GM12878 (cell line): Measurements from ENCODE around the gene NRP2. TPM values are rescaled to one million over a fixed set of nuclear protein-coding genes. Genes with fewer than 3 reads are reported as not detected.

Experiments
- ATAC-seq: fragments of 200-7000 bp; cut with Tn5 transposase; 3 replicates; pipeline ENCODE4 v1.9.1; 2020; ENCODE audit warnings: mild to moderate bottlenecking, moderate library complexity
- BruUV-seq: library from RNA; stranded (reverse); fragments of 400-500 nt; replicated peaks from 2 replicates; lab custom pipeline; 2021; lab: Mats Ljungman, UMichigan
- CTCF ChIA-PET: fragments of 300-600 bp; sonication (Branson Sonifier 250); formaldehyde crosslinking; extraction: SDS; loops from one replicate; lab custom pipeline; 2021; ENCODE audit warnings: inconsistent platforms; lab: Yijun Ruan, JAX
- POLR2A ChIA-PET: fragments of 350-600 bp; formaldehyde crosslinking; extraction: SDS; loops from one replicate; lab custom pipeline; 2021; ENCODE audit warnings: inconsistent platforms; lab: Charles Lee
- RAD21 ChIA-PET: fragments of 300-600 bp; sonication (Branson Sonifier 250); formaldehyde crosslinking; loops from one replicate; lab custom pipeline; 2023; ENCODE audit warnings: antibody characterized with exemption; ENCODE audit not compliant: unreplicated experiment; lab: Charles Lee
- SMC1A ChIA-PET: fragments of 300-600 bp; sonication (Branson Sonifier 250); formaldehyde crosslinking; loops from one replicate; lab custom pipeline; 2023; ENCODE audit not compliant: unreplicated experiment, uncharacterized antibody; lab: Charles Lee
- DNase-seq: peaks from one replicate; pipeline ENCODE4 v3.0.0-alpha.2; 2011; ENCODE audit warnings: low read depth, low spot score
- FAIRE-seq: peaks from 3 replicates; lab custom pipeline; 2011; peaks lifted over from hg19 to GRCh38; lab: Jason Lieb, UNC
- H2AFZ ChIP-seq: 2 replicates; pipeline ENCODE4 v1.6.0; 2011; ENCODE audit warnings: low read depth, low read length, control low read depth; ENCODE audit not compliant: control insufficient read depth
- H3K27ac ChIP-seq: 2 replicates; pipeline ENCODE4 v1.5.1; 2011; ENCODE audit warnings: control low read depth; ENCODE audit not compliant: control insufficient read depth, insufficient read depth
- H3K27me3 ChIP-seq, 2 experiments: replicated peaks in 1 of 2; 2 replicates each; pipeline versions ENCODE4 v1.6.0 to v1.6.1; 2011; ENCODE audit warnings: low read length in 1 of 2; ENCODE audit not compliant: control insufficient read depth in 2 of 2, insufficient read depth in 2 of 2
- H3K36me3 ChIP-seq, 2 experiments: 2 replicates each; pipeline ENCODE4 v1.5.1; 2011; ENCODE audit warnings: low read length in 1 of 2; ENCODE audit not compliant: control insufficient read depth in 2 of 2, insufficient read depth in 2 of 2
- H3K4me1 ChIP-seq: 2 replicates; pipeline ENCODE4 v1.6.1; 2011; ENCODE audit warnings: mild to moderate bottlenecking, low read length, moderate library complexity, mixed read lengths; ENCODE audit not compliant: control insufficient read depth, insufficient read depth
- H3K4me2 ChIP-seq: 2 replicates; pipeline ENCODE4 v1.6.0; 2011; ENCODE audit warnings: control low read depth; ENCODE audit not compliant: control insufficient read depth, insufficient read depth
- H3K4me3 ChIP-seq: fragments of 200-600 bp; sonication (generic); 2 replicates; pipeline ENCODE4 v1.5.1; 2016
- H3K79me2 ChIP-seq: 2 replicates; pipeline ENCODE4 v1.6.0; 2011; ENCODE audit warnings: low read length; ENCODE audit not compliant: control insufficient read depth, insufficient read depth
- H3K9ac ChIP-seq: 2 replicates; pipeline ENCODE4 v1.8.0; 2011; ENCODE audit warnings: low read length, control low read depth, mixed read lengths; ENCODE audit not compliant: control insufficient read depth, insufficient read depth
- H3K9me3 ChIP-seq: replicated peaks from 3 replicates; pipeline ENCODE4 v1.5.1; 2011; ENCODE audit warnings: mild to moderate bottlenecking, low read length; ENCODE audit not compliant: control insufficient read depth, insufficient read depth
- H4K20me1 ChIP-seq: 2 replicates; pipeline ENCODE4 v1.6.0; 2011; ENCODE audit not compliant: control insufficient read depth, insufficient read depth
- BMI1 ChIP-seq: fragments of 450-650 bp; IDR thresholded peaks from 2 replicates; pipeline ENCODE4 v1.6.1; 2016; ENCODE audit warnings: mild to moderate bottlenecking, moderate library complexity, borderline replicate concordance
- CBFB ChIP-seq: IDR thresholded peaks from 2 replicates; pipeline ENCODE4 v1.6.1; 2016; ENCODE audit warnings: antibody characterized with exemption, low read depth
- CREB1 ChIP-seq: IDR thresholded peaks from 2 replicates; pipeline ENCODE4 v1.6.1; 2012; ENCODE audit warnings: low read depth, mild to moderate bottlenecking, inconsistent platforms
- ESRRA ChIP-seq: IDR thresholded peaks from 2 replicates; pipeline ENCODE4 v1.6.1; 2012; ENCODE audit warnings: mild to moderate bottlenecking, low read length, improper control_type of control experiment
- MEF2A ChIP-seq: IDR thresholded peaks from 2 replicates; pipeline ENCODE4 v1.6.1; 2011; ENCODE audit warnings: low read depth, mild to moderate bottlenecking, low read length, moderate library complexity; ENCODE audit not compliant: insufficient read depth
- PML ChIP-seq: IDR thresholded peaks from 2 replicates; pipeline ENCODE4 v1.6.1; 2012; ENCODE audit warnings: low read length, inconsistent platforms
- REST ChIP-seq: IDR thresholded peaks from 2 replicates; pipeline ENCODE4 v1.6.1; 2012; ENCODE audit warnings: mild to moderate bottlenecking, low read depth, low read length
- RFX5 ChIP-seq: IDR thresholded peaks from 2 replicates; pipeline ENCODE4 v1.6.1; 2011; ENCODE audit warnings: low read depth, low read length, improper control_type of control experiment
- TAF1 ChIP-seq: IDR thresholded peaks from 2 replicates; pipeline ENCODE4 v1.6.1; 2011; ENCODE audit warnings: mild to moderate bottlenecking, low read depth, low read length, borderline replicate concordance
- TCF7 ChIP-seq: IDR thresholded peaks from 2 replicates; pipeline ENCODE4 v1.6.1; 2014; ENCODE audit warnings: antibody characterized with exemption, borderline replicate concordance
- YY1 ChIP-seq: IDR thresholded peaks from 2 replicates; pipeline ENCODE4 v1.6.1; 2011; ENCODE audit warnings: low read depth, mild to moderate bottlenecking, low read length
- WGBS: methylation state at CpG from one replicate; pipeline ENCODE4 v1.1.6; 2016; ENCODE audit warnings: low lambda C conversion rate; ENCODE audit not compliant: insufficient replicate concordance, insufficient coverage; ENCODE audit errors: missing lambda C conversion rate; 5-methylcytosine and 5-hydroxymethylcytosine counted together
- in situ Hi-C: fragments of 300-500 bp; cut with MboI; formaldehyde crosslinking; loops from 9 replicates; pipeline ENCODE4 v1.14.3; 2018; ENCODE audit warnings: mixed read lengths
- intact Hi-C: fragments of 100-400 bp; cut with micrococcal nuclease; formaldehyde crosslinking; loops from one replicate; pipeline ENCODE4 v1.14.2; 2022; ENCODE audit not compliant: unreplicated experiment
- polyA plus RNA-seq, 11 experiments: library from polyadenylated mRNA; depleted of rRNA in 4 of 11; unstranded in 6 of 11; stranded (reverse) in 5 of 11; fragments of >200 nt; fragmentation: Nextera tagmentation in 4 of 11; fragmentation: Illumina TruSeq in 1 of 11; extraction: Ambion mirVana in 4 of 11; extraction: Trizol in 1 of 11; gene quantifications; 1 replicate in 1 of 11; 2 replicates in 10 of 11; pipeline versions ENCODE4 v1.2.1 to v1.2.3, GENCODE V29; 2011 to 2016; ENCODE audit warnings: inconsistent platforms in 2 of 11, missing spikeins in 2 of 11, low read depth in 1 of 11
- total RNA-seq, 4 experiments: library from RNA; depleted of rRNA in 3 of 4; stranded (reverse); fragments of >200 nt in 3 of 4; fragmentation: Illumina TruSeq in 1 of 4; extraction: Trizol in 1 of 4; gene quantifications; 2 replicates each; pipeline versions ENCODE4 v1.2.1 to v1.2.3, GENCODE V29; 2013 to 2021

The NRP2 gene
- total and polyA plus RNA-seq, 10 of the 15 experiments (the other 5 are each of a cell fraction or from before 2014, with no cell fraction given): 0.06 to 1.2 (median 0.46) TPM

DNA sequence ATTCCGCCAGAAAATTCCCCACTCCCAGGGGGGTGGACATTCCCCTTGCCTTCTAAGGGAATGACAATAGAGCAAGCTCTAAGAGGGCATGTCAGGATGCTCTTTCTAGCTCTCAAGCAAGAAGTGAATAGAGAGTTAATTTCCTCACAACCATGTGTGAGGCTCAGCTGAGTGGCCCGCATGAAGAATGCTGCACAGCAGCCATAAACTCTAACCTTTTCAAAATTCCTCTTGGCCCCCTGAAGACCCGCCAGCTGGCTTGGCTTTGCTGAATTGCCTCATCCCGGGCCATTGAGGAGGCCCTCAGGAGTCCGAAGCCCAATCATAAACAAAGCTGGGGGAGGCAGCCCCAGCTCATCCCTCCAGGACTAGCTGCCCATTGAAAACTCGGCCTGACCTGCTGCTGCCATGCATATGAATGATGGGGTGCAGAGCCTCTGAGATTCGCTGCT lies 38.2 kb downstream of the NRP2 start:
- no peak for FAIRE-seq
- POLR2A ChIA-PET: interaction anchor here (0.6 to 1.1 kb wide), 2 partner anchors 13 to 1418 kb away, joined by 3 read pairs; no protein-coding TSS in a partner anchor
- 60% methylated on average over 7 of the region's 7 CpGs for WGBS

More for the DNA sequence above, 38.2 kb downstream of the NRP2 start:
- DNase-seq: no peak
- intact Hi-C loops (no loop called here), in situ Hi-C loops (loop anchor here (25.0 kb wide), 1 partner anchor 1617 kb away; no protein-coding TSS in a partner anchor)
- Histone ChIP-seq H4K20me1 (no peaks in the 10 kb centered on the region), H3K4me2 (no peak overlapping the region), H3K27ac (no peak overlapping the region), H3K4me3 (no peak overlapping the region), H3K9me3 (no peaks in the 10 kb centered on the region), H2AFZ (no peak overlapping the region), H3K36me3 (no peaks in the 10 kb centered on the region), H3K27me3 (no peaks in the 10 kb centered on the region), H3K4me1 (peaks cover 19% of the 10 kb centered on the region), H3K9ac (no peak overlapping the region), H3K79me2 (no peaks in the 10 kb centered on the region)
- TF ChIP-seq PML (no peak), CREB1 (no peak), REST (no peak), BMI1 (no peak), ESRRA (no peak), RFX5 (no peak), CBFB (no peak), MEF2A (no peak), TAF1 (no peak), TCF7 (no peak), YY1 (no peak)
- no peak for ATAC-seq
- ChIA-PET SMC1A (interaction anchor here (0.6 to 2.3 kb wide), 9 partner anchors 8 to 330 kb away, joined by 3 to 19 read pairs (median 4); no protein-coding TSS in a partner anchor), RAD21 (interaction anchor here (2.4 kb wide), 1 partner anchor 14 kb away, joined by 14 read pairs; no protein-coding TSS in a partner anchor), CTCF (interaction anchor here (1.0 to 4.3 kb wide), 8 partner anchors 9 to 397 kb away, joined by 3 to 22 read pairs (median 4); partner anchors contain the start of gene NRP2)
- no TSS peak for BruUV-seq
